Trophoblast cell (in vitro differentiated cells and primary cell): ENCODE measurements around the gene PNMA8B.
A peak's percentile ranks its signal among the peaks of the same experiment; 100 is the strongest.

ENCODE experiments used
- DNase-seq, 2 donors: peaks; one replicate each; pipeline ENCODE4 v3.0.0-alpha.2; 2016
- H2AFZ ChIP-seq: 2 replicates; pipeline ENCODE4 v1.6.1; 2013; ENCODE audit warnings: low read length, moderate library complexity, mild to moderate bottlenecking; ENCODE audit not compliant: insufficient read depth, poor library complexity
- H2AK5ac ChIP-seq: 2 replicates; pipeline ENCODE4 v1.6.1; 2013; ENCODE audit warnings: mild to moderate bottlenecking, low read length
- H2BK120ac ChIP-seq: 2 replicates; pipeline ENCODE4 v1.6.1; 2013; ENCODE audit warnings: low read length, mild to moderate bottlenecking, moderate library complexity; ENCODE audit not compliant: insufficient read depth, poor library complexity
- H2BK12ac ChIP-seq: 2 replicates; pipeline ENCODE4 v1.6.1; 2013; ENCODE audit warnings: mild to moderate bottlenecking, low read length, moderate library complexity
- H2BK5ac ChIP-seq: 2 replicates; pipeline ENCODE4 v1.6.1; 2013; ENCODE audit warnings: low read length, low read depth, moderate library complexity, mild to moderate bottlenecking; ENCODE audit not compliant: poor library complexity
- H3K14ac ChIP-seq: 2 replicates; pipeline ENCODE4 v1.6.1; 2013; ENCODE audit warnings: mild to moderate bottlenecking, low read length
- H3K18ac ChIP-seq: 2 replicates; pipeline ENCODE4 v1.6.1; 2013; ENCODE audit warnings: mild to moderate bottlenecking, low read length
- H3K23ac ChIP-seq: 2 replicates; pipeline ENCODE4 v1.6.1; 2013; ENCODE audit warnings: low read length
- H3K27ac ChIP-seq: 2 replicates; pipeline ENCODE4 v1.5.1; 2013; ENCODE audit warnings: low read depth, mild to moderate bottlenecking, inconsistent platforms, low read length, moderate library complexity
- H3K27me3 ChIP-seq: 2 replicates; pipeline ENCODE4 v1.6.1; 2013; ENCODE audit warnings: inconsistent platforms, mild to moderate bottlenecking, low read length, moderate library complexity; ENCODE audit not compliant: insufficient read depth
- H3K36me3 ChIP-seq, 2 experiments: 1 replicate in 1 of 2; 2 replicates in 1 of 2; pipeline ENCODE4 v1.6.1; 2013; ENCODE audit warnings: low read length in 2 of 2, mild to moderate bottlenecking in 2 of 2, moderate library complexity in 1 of 2; ENCODE audit not compliant: insufficient read depth in 2 of 2, control insufficient read depth in 1 of 2
- H3K4ac ChIP-seq: 2 replicates; pipeline ENCODE4 v1.6.1; 2013; ENCODE audit warnings: low read depth, mild to moderate bottlenecking, low read length, moderate library complexity
- H3K4me1 ChIP-seq, 2 experiments: 1 replicate in 1 of 2; 2 replicates in 1 of 2; pipeline ENCODE4 v1.6.1; 2013; ENCODE audit warnings: low read length in 2 of 2, mild to moderate bottlenecking in 2 of 2, moderate library complexity in 1 of 2; ENCODE audit not compliant: insufficient read depth in 2 of 2, control insufficient read depth in 1 of 2
- H3K4me2 ChIP-seq: 2 replicates; pipeline ENCODE4 v1.6.1; 2013; ENCODE audit warnings: inconsistent platforms, mild to moderate bottlenecking, low read length, moderate library complexity
- H3K4me3 ChIP-seq: 2 replicates; pipeline ENCODE4 v1.5.1; 2013; ENCODE audit warnings: mild to moderate bottlenecking, low read depth, low read length, inconsistent platforms
- H3K79me1 ChIP-seq: one replicate; pipeline ENCODE4 v1.6.1; 2013; ENCODE audit warnings: low read length
- H3K79me2 ChIP-seq: 2 replicates; pipeline ENCODE4 v1.6.1; 2013; ENCODE audit warnings: low read length, mild to moderate bottlenecking; ENCODE audit not compliant: control insufficient read depth, insufficient read depth, poor library complexity
- H3K9ac ChIP-seq: 2 replicates; pipeline ENCODE4 v1.6.1; 2013; ENCODE audit warnings: mild to moderate bottlenecking, low read length
- H3K9me3 ChIP-seq: 2 replicates; pipeline ENCODE4 v1.6.1; 2013; ENCODE audit warnings: low read depth, mild to moderate bottlenecking, control low read depth, inconsistent platforms, low read length; ENCODE audit not compliant: insufficient read depth
- H4K12ac ChIP-seq: 2 replicates; pipeline ENCODE4 v1.6.1; 2013; ENCODE audit warnings: low read depth, mild to moderate bottlenecking, low read length, moderate library complexity
- H4K8ac ChIP-seq: 2 replicates; pipeline ENCODE4 v1.6.1; 2013; ENCODE audit warnings: low read depth, mild to moderate bottlenecking, low read length, moderate library complexity
- H4K91ac ChIP-seq: one replicate; pipeline ENCODE4 v1.6.1; 2013; ENCODE audit warnings: low read depth, mild to moderate bottlenecking, low read length, moderate library complexity
- WGBS: extraction: QIAGEN DNeasy Blood & Tissue Kit; methylation state at CpG from one replicate; pipeline ENCODE4 v1.1.7; 2013; ENCODE audit warnings: missing lambda C conversion rate; ENCODE audit not compliant: insufficient read length, insufficient coverage; ENCODE audit errors: extremely low coverage; 5-methylcytosine and 5-hydroxymethylcytosine counted together

PNMA8B gene

GRCh38 chr19:46442808-46443450 lies 52.7 kb downstream of the PNMA8B start:
- Histone ChIP-seq H3K18ac (no peak overlapping the region), H3K14ac (no peak overlapping the region), H3K79me2 (no peaks in the 10 kb centered on the region), H3K9me3 (no peaks in the 10 kb centered on the region), H4K12ac (no peak overlapping the region), H2AK5ac (no peak overlapping the region), H2AFZ (no peak overlapping the region), H3K36me3 (no peaks in the 10 kb centered on the region), H4K91ac (no peak overlapping the region), H3K4me3 (no peak overlapping the region), H3K23ac (no peak overlapping the region), H3K4me2 (no peak overlapping the region), H3K27me3 (no peaks in the 10 kb centered on the region), H2BK120ac (no peak overlapping the region), H3K79me1 (no peaks in the 10 kb centered on the region), H2BK5ac (no peak overlapping the region), H3K27ac (no peak overlapping the region), H3K9ac (no peak overlapping the region), H3K4me1 (no peaks in the 10 kb centered on the region), H2BK12ac (no peak overlapping the region), H4K8ac (no peak overlapping the region), H3K4ac (no peak overlapping the region)
- peak in 1 of 2 donors; percentile 16 for DNase-seq
- WGBS = no CpG with 5 or more reads among the region's 8 CpGs

GRCh38 chr19:46441866-46442265 lies 53.8 kb downstream of the PNMA8B start:
- Histone ChIP-seq H3K4me3 (no peak overlapping the region), H3K36me3 (no peaks in the 10 kb centered on the region), H2BK12ac (no peak overlapping the region), H3K79me2 (no peaks in the 10 kb centered on the region), H3K4me1 (no peaks in the 10 kb centered on the region), H4K91ac (no peak overlapping the region), H4K8ac (no peak overlapping the region), H3K18ac (no peak overlapping the region), H2AFZ (no peak overlapping the region), H2BK120ac (no peak overlapping the region), H2AK5ac (no peak overlapping the region), H3K27me3 (no peaks in the 10 kb centered on the region), H3K27ac (no peak overlapping the region), H2BK5ac (no peak overlapping the region), H4K12ac (no peak overlapping the region), H3K9me3 (no peaks in the 10 kb centered on the region), H3K23ac (no peak overlapping the region), H3K4me2 (no peak overlapping the region), H3K79me1 (no peaks in the 10 kb centered on the region), H3K9ac (no peak overlapping the region), H3K14ac (no peak overlapping the region), H3K4ac (no peak overlapping the region)
- no CpG with 5 or more reads among the region's 1 CpG for WGBS
- no peak for DNase-seq
